ENCODE measurements around the gene SLC16A10. TPM values are rescaled to one million over a fixed set of nuclear protein-coding genes. Genes with fewer than 3 reads are reported as not detected.

Gene SLC16A10
- total and polyA plus RNA-seq, 2 experiments from 2014 or later: not detected

- H3K9me2 ChIP-seq (ENCODE audit: insufficient read depth): no peaks in the 10 kb centered on the region
- H3K36me3 ChIP-seq (ENCODE audit: low read depth): no peaks in the 10 kb centered on the region
- no peaks in the 10 kb centered on the region for H3K9me3 ChIP-seq (ENCODE audit: low read depth)
- peak; percentile 12 for DNase-seq
- peak overlapping the region; percentile 36; the same call in 1 of the 2 replicates for H2AFZ ChIP-seq
- no peaks in the 10 kb centered on the region for H3K79me2 ChIP-seq (ENCODE audit: insufficient read depth)
- no peak overlapping the region for H3K4me2 ChIP-seq (ENCODE audit: unreplicated experiment)
- 1 to 6% methylated on average over 2 of the region's 2 CpGs for WGBS, 2 experiments (ENCODE audit: low coverage in 1 of 2, low lambda C conversion rate in 2 of 2, missing lambda C conversion rate in 2 of 2)
- peaks cover 4% of the 10 kb centered on the region; the same call in 1 of the 2 replicates for H3K27me3 ChIP-seq (replicated peaks; ENCODE audit: insufficient read depth)
- TF ChIP-seq EZH2 (IDR thresholded peaks at IDR 0.05; ENCODE audit: insufficient read depth, poor library complexity, severe bottlenecking) (no peak), EZH2phosphoT487 (IDR thresholded peaks at IDR 0.05; ENCODE audit: insufficient read depth, low read depth) (no peak)
- in situ Hi-C loops (cut with MboI): no loop called here
- H3K4me1 ChIP-seq (ENCODE audit: insufficient read depth): no peaks in the 10 kb centered on the region
- no peaks in the 10 kb centered on the region for H4K20me1 ChIP-seq (ENCODE audit: insufficient read depth)
- H3K27ac ChIP-seq: no peak overlapping the region
- H3K4me3 ChIP-seq: no peak overlapping the region
- no peaks in the 10 kb centered on the region for H3F3A ChIP-seq (ENCODE audit: insufficient read depth)
- no peak overlapping the region for H3K9ac ChIP-seq
Observed at GRCh38 chr6:111114087-111114443, 26.8 kb downstream of the SLC16A10 start.

- no peaks in the 10 kb centered on the region for H3K9me3 ChIP-seq (ENCODE audit: low read depth)
- no peak for DNase-seq
- no peak overlapping the region for H3K4me3 ChIP-seq
- H3K4me1 ChIP-seq (ENCODE audit: insufficient read depth): no peaks in the 10 kb centered on the region
- in situ Hi-C loops (cut with MboI): no loop called here
- H3K9ac ChIP-seq: no peak overlapping the region
- no peak overlapping the region for H3K27ac ChIP-seq
- no peak overlapping the region for H2AFZ ChIP-seq
- no peaks in the 10 kb centered on the region for H3F3A ChIP-seq (ENCODE audit: insufficient read depth)
- no peaks in the 10 kb centered on the region for H3K79me2 ChIP-seq (ENCODE audit: insufficient read depth)
- TF ChIP-seq EZH2 (IDR thresholded peaks at IDR 0.05; ENCODE audit: insufficient read depth, poor library complexity, severe bottlenecking): no peak
- no peak for TF ChIP-seq EZH2phosphoT487 (IDR thresholded peaks at IDR 0.05; ENCODE audit: insufficient read depth, low read depth)
- no peaks in the 10 kb centered on the region for H3K9me2 ChIP-seq (ENCODE audit: insufficient read depth)
- 67 to 87% methylated on average over 1 of the region's 1 CpG for WGBS, 2 experiments (ENCODE audit: low coverage in 1 of 2, low lambda C conversion rate in 2 of 2, missing lambda C conversion rate in 2 of 2)
- no peaks in the 10 kb centered on the region for H3K36me3 ChIP-seq (ENCODE audit: low read depth)
- H4K20me1 ChIP-seq (ENCODE audit: insufficient read depth): no peaks in the 10 kb centered on the region
- H3K27me3 ChIP-seq (replicated peaks; ENCODE audit: insufficient read depth): peaks cover 4% of the 10 kb centered on the region; the same call in 1 of the 2 replicates
- no peak overlapping the region for H3K4me2 ChIP-seq (ENCODE audit: unreplicated experiment)
Observed at GRCh38 chr6:111114482-111114881, 27.2 kb downstream of the SLC16A10 start.

GRCh38 chr6:111118826-111119225 lies 31.5 kb downstream of the SLC16A10 start:
- 71 to 81% methylated on average over 2 of the region's 2 CpGs for WGBS, 2 experiments (ENCODE audit: low coverage in 1 of 2, low lambda C conversion rate in 2 of 2, missing lambda C conversion rate in 2 of 2)

GRCh38 chr6:111119571-111120329 lies 32.4 kb downstream of the SLC16A10 start:
- DNase-seq: no peak
- H3K79me2 ChIP-seq (ENCODE audit: insufficient read depth): no peaks in the 10 kb centered on the region
- H3K27ac ChIP-seq: no peak overlapping the region
- H3F3A ChIP-seq (ENCODE audit: insufficient read depth): no peaks in the 10 kb centered on the region
- H3K36me3 ChIP-seq (ENCODE audit: low read depth): no peaks in the 10 kb centered on the region
- in situ Hi-C loops (cut with MboI): no loop called here
- no peak overlapping the region for H3K9ac ChIP-seq
- WGBS, 2 experiments (ENCODE audit: low coverage in 1 of 2, low lambda C conversion rate in 2 of 2, missing lambda C conversion rate in 2 of 2): 73 to 74% methylated on average over 2 of the region's 2 CpGs
- no peaks in the 10 kb centered on the region for H4K20me1 ChIP-seq (ENCODE audit: insufficient read depth)
- no peak overlapping the region for H2AFZ ChIP-seq
- H3K27me3 ChIP-seq (replicated peaks; ENCODE audit: insufficient read depth): peaks cover 7% of the 10 kb centered on the region; the same call in 1 of the 2 replicates
- no peaks in the 10 kb centered on the region for H3K4me1 ChIP-seq (ENCODE audit: insufficient read depth)
- no peak overlapping the region for H3K4me2 ChIP-seq (ENCODE audit: unreplicated experiment)
- H3K9me3 ChIP-seq (ENCODE audit: low read depth): no peaks in the 10 kb centered on the region
- H3K4me3 ChIP-seq: no peak overlapping the region
- H3K9me2 ChIP-seq (ENCODE audit: insufficient read depth): no peaks in the 10 kb centered on the region
- TF ChIP-seq EZH2phosphoT487 (IDR thresholded peaks at IDR 0.05; ENCODE audit: insufficient read depth, low read depth) (no peak), EZH2 (IDR thresholded peaks at IDR 0.05; ENCODE audit: insufficient read depth, poor library complexity, severe bottlenecking) (no peak)

More at GRCh38 chr6:111118826-111119225, 31.5 kb downstream of the SLC16A10 start:
- no peak overlapping the region for H2AFZ ChIP-seq
- no peaks in the 10 kb centered on the region for H3K4me1 ChIP-seq (ENCODE audit: insufficient read depth)
- H3K9ac ChIP-seq: no peak overlapping the region
- in situ Hi-C loops (cut with MboI): no loop called here
- no peaks in the 10 kb centered on the region for H3K9me2 ChIP-seq (ENCODE audit: insufficient read depth)
- H3K27ac ChIP-seq: no peak overlapping the region
- no peaks in the 10 kb centered on the region for H3K9me3 ChIP-seq (ENCODE audit: low read depth)
- no peak overlapping the region for H3K4me3 ChIP-seq
- H3F3A ChIP-seq (ENCODE audit: insufficient read depth): no peaks in the 10 kb centered on the region
- no peaks in the 10 kb centered on the region for H3K79me2 ChIP-seq (ENCODE audit: insufficient read depth)
- DNase-seq: no peak
- no peak overlapping the region for H3K4me2 ChIP-seq (ENCODE audit: unreplicated experiment)
- H3K36me3 ChIP-seq (ENCODE audit: low read depth): no peaks in the 10 kb centered on the region
- no peak for TF ChIP-seq EZH2phosphoT487 (IDR thresholded peaks at IDR 0.05; ENCODE audit: insufficient read depth, low read depth)
- no peaks in the 10 kb centered on the region for H4K20me1 ChIP-seq (ENCODE audit: insufficient read depth)
- H3K27me3 ChIP-seq (replicated peaks; ENCODE audit: insufficient read depth): peaks cover 7% of the 10 kb centered on the region; the same call in 1 of the 2 replicates

All from GM23248 (cell line).